B cell (primary cell): ENCODE data around the gene RFC2. TPM values are rescaled to one million over a fixed set of nuclear protein-coding genes. Genes with fewer than 3 reads are reported as not detected.
"Not testable (repeated sequence)": the region's sequence is repeated elsewhere in the genome, so short reads cannot be mapped to it uniquely, and the experiment has no call there.

ENCODE experiments used
- ATAC-seq: fragments of 200-7000 bp; cut with Tn5 transposase; one replicate; pipeline ENCODE4 v1.10.0; 2021; ENCODE audit warnings: low read depth, mild to moderate bottlenecking, moderate number of reproducible peaks, moderate library complexity
- CTCF ChIA-PET: fragments of 350-600 bp; sonication (Branson Sonifier 250); formaldehyde crosslinking; loops from one replicate; lab custom pipeline; 2021; ENCODE audit warnings: antibody characterized with exemption, inconsistent platforms; lab: Charles Lee
- POLR2A ChIA-PET: fragments of 350-600 bp; sonication (Branson Sonifier 250); formaldehyde crosslinking; loops from one replicate; lab custom pipeline; 2021; ENCODE audit warnings: antibody characterized with exemption; lab: Charles Lee
- DNase-seq: peaks from one replicate; pipeline ENCODE4 v3.0.0; 2013
- H2AFZ ChIP-seq: 2 replicates; pipeline ENCODE4 v1.6.1; 2012; ENCODE audit warnings: mild to moderate bottlenecking, low read depth, low read length; ENCODE audit not compliant: insufficient read depth, poor library complexity, severe bottlenecking
- H3K27ac ChIP-seq, 2 donors: 1 replicate in 1 of 2; 2 replicates in 1 of 2; pipeline ENCODE4 v1.5.1; 2012 to 2013; ENCODE audit warnings: low read length in 2 of 2, mild to moderate bottlenecking in 2 of 2, moderate library complexity in 1 of 2
- H3K27me3 ChIP-seq, 4 experiments: fragments of 200-600 bp in 1 of 4; sonication (generic) in 1 of 4; replicated peaks in 1 of 4; 1 replicate in 2 of 4; 2 replicates in 2 of 4; pipeline versions ENCODE4 v1.6.1 to v1.7.0; 2013 to 2016; ENCODE audit warnings: low read length in 3 of 4, mild to moderate bottlenecking in 2 of 4, mixed read lengths in 1 of 4, moderate library complexity in 1 of 4; ENCODE audit not compliant: insufficient read depth in 4 of 4, control insufficient read depth in 3 of 4; ENCODE audit errors: control extremely low read depth in 1 of 4
- H3K36me3 ChIP-seq, 2 experiments: replicated peaks in 1 of 2; 1 replicate in 1 of 2; 2 replicates in 1 of 2; pipeline versions ENCODE4 v1.6.1 to v1.7.1; 2013; ENCODE audit warnings: low read length in 1 of 2; ENCODE audit not compliant: insufficient read depth in 2 of 2, control insufficient read depth in 1 of 2; ENCODE audit errors: control extremely low read depth in 1 of 2, extremely low read depth in 1 of 2
- H3K4me1 ChIP-seq, 2 donors: fragments of 200-600 bp in 1 of 2; sonication (generic) in 1 of 2; 1 replicate in 1 of 2; 2 replicates in 1 of 2; pipeline versions ENCODE4 v1.5.1 to v1.6.1; 2013 to 2017; ENCODE audit warnings: low read length in 2 of 2; ENCODE audit not compliant: control insufficient read depth in 2 of 2, insufficient read depth in 2 of 2
- H3K4me2 ChIP-seq: replicated peaks from 2 replicates; pipeline ENCODE3; 2012; ENCODE audit warnings: mild to moderate bottlenecking, low read depth, low read length; ENCODE audit not compliant: poor library complexity, severe bottlenecking
- H3K4me3 ChIP-seq, 5 experiments: fragments of 200-600 bp in 1 of 5; sonication (generic) in 1 of 5; 1 replicate in 3 of 5; 2 replicates in 2 of 5; pipeline versions ENCODE4 v1.5.1 to v1.7.0; 2011 to 2016; ENCODE audit warnings: low read length in 4 of 5, mild to moderate bottlenecking in 4 of 5, low read depth in 2 of 5, control low read depth in 1 of 5, moderate library complexity in 1 of 5; ENCODE audit not compliant: insufficient read depth in 1 of 5; ENCODE audit errors: control extremely low read depth in 1 of 5, extremely low read depth in 1 of 5
- H3K79me2 ChIP-seq: fragments of 200-600 bp; sonication (generic); one replicate; pipeline ENCODE4 v1.6.0; 2016; ENCODE audit warnings: low read length; ENCODE audit not compliant: control insufficient read depth, insufficient read depth
- H3K9ac ChIP-seq: fragments of 200-600 bp; sonication (generic); 2 replicates; pipeline ENCODE4 v1.6.1; 2017; ENCODE audit warnings: mild to moderate bottlenecking, low read length, moderate library complexity
- H3K9me3 ChIP-seq, 3 donors: one replicate each; pipeline versions ENCODE4 v1.6.1 to v1.7.1; 2013; ENCODE audit warnings: low read length in 2 of 3; ENCODE audit not compliant: control insufficient read depth in 2 of 3, insufficient read depth in 1 of 3; ENCODE audit errors: control extremely low read depth in 1 of 3
- H4K20me1 ChIP-seq: 2 replicates; pipeline ENCODE4 v1.6.0; 2012; ENCODE audit warnings: mild to moderate bottlenecking, low read length; ENCODE audit not compliant: insufficient read depth, control insufficient read depth, poor library complexity, severe bottlenecking
- H3K27ac Mint-ChIP-seq: one replicate; pipeline ENCODE4 v1.8.0; 2021; ENCODE audit warnings: mixed read lengths
- H3K27me3 Mint-ChIP-seq: one replicate; pipeline ENCODE4 v1.8.0; 2021; ENCODE audit warnings: mixed read lengths
- H3K4me1 Mint-ChIP-seq: one replicate; pipeline ENCODE4 v1.8.0; 2021; ENCODE audit warnings: mixed read lengths
- H3K4me3 Mint-ChIP-seq: one replicate; pipeline ENCODE4 v1.8.0; 2021; ENCODE audit warnings: mixed read lengths
- H3K9me3 Mint-ChIP-seq: one replicate; pipeline ENCODE4 v1.8.0; 2022; ENCODE audit warnings: mixed read lengths; ENCODE audit not compliant: insufficient read depth
- CTCF ChIP-seq: fragments of 200-600 bp; IDR thresholded peaks from one replicate; pipeline ENCODE4 v1.8.0; 2022; ENCODE audit warnings: antibody characterized with exemption, mild to moderate bottlenecking
- EZH2 ChIP-seq: IDR thresholded peaks from 2 replicates; pipeline ENCODE4 v1.6.1; 2012; ENCODE audit warnings: borderline replicate concordance, low read depth, mild to moderate bottlenecking, moderate library complexity, low read length; ENCODE audit not compliant: insufficient read depth, poor library complexity, severe bottlenecking
- WGBS: methylation state at CpG from one replicate; pipeline ENCODE4 v1.1.5; 2013; ENCODE audit warnings: missing lambda C conversion rate; ENCODE audit not compliant: insufficient coverage; 5-methylcytosine and 5-hydroxymethylcytosine counted together
- intact Hi-C: fragments of 100-400 bp; cut with micrococcal nuclease; formaldehyde crosslinking; loops from one replicate; pipeline ENCODE4 v1.10.0; 2022
- polyA plus RNA-seq: library from polyadenylated mRNA; depleted of rRNA; stranded (reverse); fragments of >200 nt; gene quantifications from 2 replicates; pipeline ENCODE4 v1.2.3, GENCODE V29; 2012
- total RNA-seq, 2 donors: library from RNA; stranded (reverse); fragments of 120-200 nt in 1 of 2; gene quantifications; 1 replicate in 1 of 2; 2 replicates in 1 of 2; pipeline versions ENCODE4 v1.2.3 to v1.2.4, GENCODE V29; 2013 to 2022

RFC2 gene
- total and polyA plus RNA-seq, 2 donors (not counting 1 experiment from before 2014, with no cell fraction given) = 20.2 to 36.4 TPM

GRCh38 chr7:74253331-74253730, 868 bp downstream of the RFC2 start:
- intact Hi-C loops = loop anchor here (10.0 kb wide), 1 partner anchor 569 kb away; the partner anchor contains the start of genes BUD23 and DNAJC30
- Histone ChIP-seq H3K27me3 (no peaks in the 10 kb centered on the region), H2AFZ (no peak overlapping the region), H4K20me1 (peaks cover 12% of the 10 kb centered on the region), H3K9ac (peak overlapping the region; percentile 85), H3K4me1 (peaks cover 16 to 40% of the 10 kb centered on the region in 2 donors), H3K9me3 (no peaks in the 10 kb centered on the region), H3K79me2 (peaks cover 50% of the 10 kb centered on the region), H3K4me3 (peak overlapping the region in 3 of 5 experiments; percentile 91 to 99 (median 95)), H3K27ac (peak overlapping the region in 1 of 2 donors; percentile 90), H3K36me3 (peaks cover 1 to 29% of the 10 kb centered on the region in 2 experiments), H3K4me2 (peak overlapping the region; percentile 99)
- no peak for TF ChIP-seq CTCF
- TF ChIP-seq EZH2 = no peak
- ChIA-PET POLR2A (no interaction called here), CTCF (interaction anchor here (4.4 kb wide), 1 partner anchor 47 kb away, joined by 18 read pairs; no protein-coding TSS in a partner anchor)
- ATAC-seq = no peak
- no peaks in the 10 kb centered on the region for H3K27me3 Mint-ChIP-seq
- peaks cover 26% of the 10 kb centered on the region for H3K4me1 Mint-ChIP-seq
- no peak for DNase-seq
- no peaks in the 10 kb centered on the region for H3K9me3 Mint-ChIP-seq
- WGBS = 57% methylated on average over 3 of the region's 7 CpGs
- peak overlapping the region; percentile 32 for H3K27ac Mint-ChIP-seq
- H3K4me3 Mint-ChIP-seq = peak overlapping the region; percentile 97

GRCh38 chr7:74252893-74253292, 1.3 kb downstream of the RFC2 start:
- H3K4me1 Mint-ChIP-seq = peaks cover 24% of the 10 kb centered on the region
- TF ChIP-seq CTCF (no peak), EZH2 (no peak)
- Histone ChIP-seq H3K27ac (no peak overlapping the region), H3K4me3 (no peak overlapping the region), H3K4me1 (peaks cover 16 to 37% of the 10 kb centered on the region in 2 donors), H3K79me2 (peaks cover 53% of the 10 kb centered on the region), H2AFZ (no peak overlapping the region), H4K20me1 (peaks cover 12% of the 10 kb centered on the region), H3K36me3 (peaks cover 1 to 34% of the 10 kb centered on the region in 2 experiments), H3K9me3 (no peaks in the 10 kb centered on the region), H3K4me2 (peak overlapping the region; percentile 99), H3K27me3 (no peaks in the 10 kb centered on the region), H3K9ac (no peak overlapping the region)
- no peaks in the 10 kb centered on the region for H3K27me3 Mint-ChIP-seq
- ChIA-PET POLR2A (no interaction called here), CTCF (interaction anchor here (4.4 kb wide), 1 partner anchor 47 kb away, joined by 18 read pairs; no protein-coding TSS in a partner anchor)
- H3K4me3 Mint-ChIP-seq = peak overlapping the region; percentile 97
- WGBS = 82% methylated on average over 4 of the region's 5 CpGs
- H3K9me3 Mint-ChIP-seq = no peaks in the 10 kb centered on the region
- H3K27ac Mint-ChIP-seq = no peak overlapping the region
- ATAC-seq (no peak), DNase-seq (no peak)
- intact Hi-C loops = loop anchor here (10.0 kb wide), 1 partner anchor 568 kb away; the partner anchor contains the start of genes BUD23 and DNAJC30

- DNase-seq, ATAC-seq, CTCF ChIA-PET, H3K27me3 Mint-ChIP-seq, H3K9me3 ChIP-seq, H3K27ac ChIP-seq, H2AFZ ChIP-seq, intact Hi-C loops, H3K9me3 Mint-ChIP-seq, H3K27ac Mint-ChIP-seq, POLR2A ChIA-PET, H3K4me3 ChIP-seq, H3K27me3 ChIP-seq, H3K4me3 Mint-ChIP-seq, H3K4me2 ChIP-seq, H3K9ac ChIP-seq: not testable (repeated sequence)
- peaks cover 58% of the 10 kb centered on the region for H3K79me2 ChIP-seq
- H3K4me1 Mint-ChIP-seq = peaks cover 14% of the 10 kb centered on the region
- H3K36me3 ChIP-seq = peaks cover 4 to 52% of the 10 kb centered on the region in 2 experiments
- WGBS = 95% methylated on average over 8 of the region's 10 CpGs
- peaks cover 8 to 12% of the 10 kb centered on the region in 2 donors for H3K4me1 ChIP-seq
- peaks cover 12% of the 10 kb centered on the region for H4K20me1 ChIP-seq
These were observed 5.1 kb downstream of the RFC2 start for GRCh38 chr7:74249058-74249457.
